WI38 (cell line): ENCODE measurements around the gene VPREB1.
"Not testable (repeated sequence)": the region's sequence is repeated elsewhere in the genome, so short reads cannot be mapped to it uniquely, and the experiment has no call there.

ENCODE experiments used
- H3K4me3 ChIP-seq: 2 replicates; pipeline ENCODE4 v1.5.1; 2011; ENCODE audit warnings: low read depth, mild to moderate bottlenecking, control low read depth, low read length
- CTCF ChIP-seq: IDR thresholded peaks from 2 replicates; pipeline ENCODE4 v1.5.1; 2012; ENCODE audit warnings: low read depth, mild to moderate bottlenecking, control low read depth, low read length

The VPREB1 gene

GRCh38 chr22:22215659-22216449 lies 28.7 kb upstream of the VPREB1 start:
- TF ChIP-seq CTCF, result no peak
- no peak overlapping the region for H3K4me3 ChIP-seq

GRCh38 chr22:22216450-22216959 lies 28.1 kb upstream of the VPREB1 start:
- no peak for TF ChIP-seq CTCF

GRCh38 chr22:22218302-22218701 lies 26.3 kb upstream of the VPREB1 start:
- no peak for TF ChIP-seq CTCF
- no peak overlapping the region for H3K4me3 ChIP-seq

More at GRCh38 chr22:22216450-22216959, 28.1 kb upstream of the VPREB1 start:
- H3K4me3 ChIP-seq, result no peak overlapping the region

DNA sequence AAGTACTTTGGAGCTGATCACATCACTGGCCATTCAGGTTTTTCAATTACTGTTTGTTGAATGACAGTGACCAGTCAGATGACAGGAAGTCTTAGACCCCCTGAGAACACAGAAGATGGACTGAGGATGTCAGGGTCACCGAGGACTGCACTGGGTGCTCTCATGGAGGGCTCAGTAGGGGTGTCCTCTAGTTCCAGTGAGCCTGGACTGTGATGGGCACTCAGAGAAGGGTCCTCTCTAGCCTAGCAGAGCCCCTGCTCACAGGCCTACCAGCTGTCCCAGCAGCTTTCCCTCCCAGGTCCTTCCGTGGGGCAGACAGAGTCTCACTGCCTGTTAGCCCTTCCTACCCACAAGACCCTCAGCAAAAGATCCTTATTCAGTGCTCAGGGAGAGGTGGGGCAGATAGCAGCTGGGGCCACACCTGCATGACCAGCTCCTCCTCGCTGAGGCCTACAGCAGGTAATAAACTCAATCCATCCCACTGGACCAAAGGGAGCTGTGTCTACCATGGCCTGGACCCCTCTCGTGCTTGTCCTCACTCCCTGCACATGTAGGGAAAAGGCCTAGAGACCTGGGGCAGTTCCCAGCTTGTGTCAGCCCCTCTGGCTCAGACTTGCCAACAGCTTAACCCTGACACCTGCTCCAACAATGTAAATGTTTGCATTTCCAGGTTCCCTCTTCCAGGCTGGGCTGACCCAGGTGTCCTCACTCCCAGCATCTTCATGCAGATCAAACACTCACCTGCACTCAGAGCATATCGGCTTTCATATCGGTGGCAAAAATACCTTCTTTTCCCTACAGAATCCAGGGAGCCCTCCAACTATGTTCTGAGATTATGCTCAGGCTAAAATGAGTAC lies 25.2 kb upstream of the VPREB1 start:
- no peak for TF ChIP-seq CTCF
- H3K4me3 ChIP-seq, result no peak overlapping the region

- not testable (repeated sequence) for H3K4me3 ChIP-seq
These were observed 23.5 kb upstream of the VPREB1 start for GRCh38 chr22:22221043-22221442.

GRCh38 chr22:22226448-22227187 lies 18.0 kb upstream of the VPREB1 start:
- no peak overlapping the region for H3K4me3 ChIP-seq
- TF ChIP-seq CTCF, result no peak

DNA sequence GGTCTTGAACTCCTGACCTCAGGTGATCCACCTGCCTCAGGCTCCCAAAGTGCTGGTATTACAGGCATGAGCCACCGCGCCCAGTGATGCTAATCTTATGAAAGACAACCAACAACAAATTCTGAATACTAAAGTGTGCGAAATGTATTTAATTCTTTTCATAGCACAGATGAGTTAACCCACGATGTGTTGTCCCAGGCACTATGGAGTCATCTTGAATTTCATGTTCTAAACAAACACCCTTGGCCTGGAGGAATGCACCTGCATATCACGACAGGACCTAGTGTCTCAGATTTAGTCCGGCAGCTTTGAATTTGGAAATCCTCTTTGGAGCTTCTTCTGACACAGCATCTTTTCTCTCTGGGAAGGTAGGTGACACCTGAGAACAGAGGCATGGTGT lies 16.2 kb upstream of the VPREB1 start:
- no peak for TF ChIP-seq CTCF
- H3K4me3 ChIP-seq, result no peak overlapping the region
